ENCODE data around the gene NXF2. TPM values are rescaled to one million over a fixed set of nuclear protein-coding genes. Genes with fewer than 3 reads are reported as not detected.

Gene NXF2
- total RNA-seq, 1 experiment from 2014 or later, result not detected

DNA sequence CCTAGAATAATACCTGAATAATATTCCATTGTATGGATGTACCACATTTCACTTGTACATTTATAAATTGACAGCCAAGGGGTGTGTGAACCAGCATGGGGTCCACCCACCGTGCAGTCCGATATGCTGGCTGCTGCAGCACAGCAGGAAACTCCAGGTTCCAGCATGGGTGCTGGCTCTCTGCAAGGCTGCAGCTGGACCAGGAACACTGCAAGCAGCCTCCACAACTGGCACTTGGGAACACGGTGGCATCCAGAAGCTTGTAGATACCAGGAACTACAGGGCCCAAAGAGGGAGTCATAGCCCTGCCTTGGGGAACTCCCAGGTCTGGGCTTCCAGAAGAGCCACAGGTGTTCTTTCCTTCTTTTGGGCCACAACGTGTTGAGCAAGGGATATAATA is 91.2 kb downstream of the NXF2 start:
- POLR2A ChIA-PET, result no interaction called here
- no peak for DNase-seq
- intact Hi-C loops (cut with micrococcal nuclease; ENCODE audit: unreplicated experiment), result no loop called here
- Histone ChIP-seq H3K27me3 (replicated peaks; ENCODE audit: control insufficient read depth, insufficient read depth, low read length) (no peaks in the 10 kb centered on the region), H3K9me3 (no peaks in the 10 kb centered on the region), H3K36me3 (ENCODE audit: control insufficient read depth, insufficient read depth, low read length) (no peaks in the 10 kb centered on the region), H3K4me3 (ENCODE audit: low read depth, low read length) (no peak overlapping the region), H3K4me1 (no peaks in the 10 kb centered on the region)
- no peaks in the 10 kb centered on the region for H3K27me3 Mint-ChIP-seq (ENCODE audit: insufficient read depth, unreplicated experiment)
- no TSS peak for BruUV-seq (replicated peaks)
- no peaks in the 10 kb centered on the region for H3K36me3 Mint-ChIP-seq (ENCODE audit: insufficient read depth, unreplicated experiment)
- CTCF ChIA-PET, result no interaction called here
- no peak for TF ChIP-seq CTCF (IDR thresholded peaks at IDR 0.05; ENCODE audit: insufficient read depth in 1 of 2, low read depth in 1 of 2, low read length in 1 of 2, severe bottlenecking in 1 of 2, unreplicated experiment in 1 of 2)
- H3K27ac Mint-ChIP-seq (ENCODE audit: unreplicated experiment), result no peak overlapping the region
- no peaks in the 10 kb centered on the region for H3K9me3 Mint-ChIP-seq (ENCODE audit: unreplicated experiment)
- no peak overlapping the region for H3K4me3 Mint-ChIP-seq (ENCODE audit: unreplicated experiment)
- H3K4me1 Mint-ChIP-seq (ENCODE audit: low read depth, unreplicated experiment), result no peaks in the 10 kb centered on the region

DNA sequence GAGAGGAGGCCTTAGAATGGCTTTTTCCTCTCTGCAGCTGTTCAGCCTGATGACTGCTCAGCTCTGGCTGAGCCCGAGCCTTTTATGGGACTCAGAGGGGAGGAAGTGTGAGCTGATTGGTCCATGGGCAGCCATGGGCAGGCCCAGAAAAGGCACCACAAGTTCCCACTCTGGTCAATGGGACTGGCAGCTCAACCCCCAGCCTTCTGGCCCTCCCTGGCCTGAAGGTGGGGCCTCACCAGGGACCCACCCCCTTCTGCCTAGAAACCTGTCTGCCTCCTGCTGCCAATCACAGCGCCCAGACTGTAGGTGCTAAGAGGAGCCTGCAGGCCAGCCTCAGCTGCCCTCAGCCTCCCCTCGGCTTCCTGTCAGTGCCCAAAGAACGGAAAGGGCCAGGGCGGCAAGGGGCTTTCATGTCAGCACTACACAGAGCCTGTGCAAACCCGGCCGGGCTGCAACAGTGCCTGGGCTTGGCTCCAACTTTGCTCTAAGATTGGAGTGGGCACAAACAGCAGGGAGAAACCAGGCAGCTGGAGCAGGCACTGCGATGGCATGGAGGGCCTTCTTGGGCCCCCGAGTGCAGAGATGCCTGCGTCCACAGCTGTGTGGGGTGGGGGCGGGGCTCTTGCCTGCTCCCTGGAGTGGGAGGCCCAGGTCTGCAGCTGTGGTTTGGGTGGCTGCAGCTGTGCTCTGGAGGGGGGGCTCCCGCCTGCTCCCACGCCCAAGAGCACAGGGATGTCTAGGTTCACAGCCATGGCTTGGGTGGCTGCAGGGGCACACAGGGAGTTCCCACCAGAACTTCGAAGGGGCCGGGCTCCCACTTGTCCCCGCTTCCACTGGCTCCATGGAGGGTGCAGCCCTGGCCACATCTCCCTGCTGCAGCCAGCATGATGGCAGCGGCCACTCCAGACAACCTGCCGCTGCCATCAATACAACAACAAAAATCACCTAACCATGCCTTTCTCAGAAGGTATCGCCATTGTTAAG is 92.6 kb downstream of the NXF2 start:
- no peaks in the 10 kb centered on the region for H3K4me1 Mint-ChIP-seq (ENCODE audit: low read depth, unreplicated experiment)
- no peaks in the 10 kb centered on the region for H3K4me1 ChIP-seq
- CTCF ChIA-PET, result no interaction called here

GRCh38 chrX:102341867-102342266 is 94.9 kb downstream of the NXF2 start:
- ChIA-PET POLR2A (no interaction called here), CTCF (no interaction called here)
- Mint-ChIP-seq H3K27me3 (ENCODE audit: insufficient read depth, unreplicated experiment) (no peaks in the 10 kb centered on the region), H3K4me3 (ENCODE audit: unreplicated experiment) (no peak overlapping the region), H3K27ac (ENCODE audit: unreplicated experiment) (no peak overlapping the region), H3K4me1 (ENCODE audit: low read depth, unreplicated experiment) (no peaks in the 10 kb centered on the region), H3K36me3 (ENCODE audit: insufficient read depth, unreplicated experiment) (no peaks in the 10 kb centered on the region), H3K9me3 (ENCODE audit: unreplicated experiment) (no peaks in the 10 kb centered on the region)
- no peaks in the 10 kb centered on the region for H3K36me3 ChIP-seq (ENCODE audit: control insufficient read depth, insufficient read depth, low read length)
- TF ChIP-seq CTCF (IDR thresholded peaks at IDR 0.05; ENCODE audit: insufficient read depth in 1 of 2, low read depth in 1 of 2, low read length in 1 of 2, severe bottlenecking in 1 of 2, unreplicated experiment in 1 of 2), result no peak
- no peak overlapping the region for H3K4me3 ChIP-seq (ENCODE audit: low read depth, low read length)
- no peaks in the 10 kb centered on the region for H3K4me1 ChIP-seq
- intact Hi-C loops (cut with micrococcal nuclease; ENCODE audit: unreplicated experiment), result no loop called here
- no peaks in the 10 kb centered on the region for H3K27me3 ChIP-seq (replicated peaks; ENCODE audit: control insufficient read depth, insufficient read depth, low read length)
- BruUV-seq (replicated peaks), result no TSS peak
- DNase-seq, result no peak
- no peaks in the 10 kb centered on the region for H3K9me3 ChIP-seq

More for the DNA sequence above, 92.6 kb downstream of the NXF2 start:
- Mint-ChIP-seq H3K27ac (ENCODE audit: unreplicated experiment) (no peak overlapping the region), H3K4me3 (ENCODE audit: unreplicated experiment) (no peak overlapping the region), H3K9me3 (ENCODE audit: unreplicated experiment) (no peaks in the 10 kb centered on the region), H3K36me3 (ENCODE audit: insufficient read depth, unreplicated experiment) (no peaks in the 10 kb centered on the region), H3K27me3 (ENCODE audit: insufficient read depth, unreplicated experiment) (no peaks in the 10 kb centered on the region)
- DNase-seq, result no peak
- Histone ChIP-seq H3K4me3 (ENCODE audit: low read depth, low read length) (no peak overlapping the region), H3K9me3 (no peaks in the 10 kb centered on the region), H3K27me3 (replicated peaks; ENCODE audit: control insufficient read depth, insufficient read depth, low read length) (no peaks in the 10 kb centered on the region), H3K36me3 (ENCODE audit: control insufficient read depth, insufficient read depth, low read length) (no peaks in the 10 kb centered on the region)
- no TSS peak for BruUV-seq (replicated peaks)
- TF ChIP-seq CTCF (IDR thresholded peaks at IDR 0.05; ENCODE audit: insufficient read depth in 1 of 2, low read depth in 1 of 2, low read length in 1 of 2, severe bottlenecking in 1 of 2, unreplicated experiment in 1 of 2), result no peak
- POLR2A ChIA-PET, result no interaction called here
- intact Hi-C loops (cut with micrococcal nuclease; ENCODE audit: unreplicated experiment), result no loop called here

Measured in Caco-2 (cell line).